ENCODE measurements around the gene ZSCAN12. TPM values are rescaled to one million over a fixed set of nuclear protein-coding genes. Genes with fewer than 3 reads are reported as not detected.

Gene ZSCAN12
- total and polyA plus RNA-seq, 9 donors = 3.0 to 11.4 (median 7.1) TPM

GRCh38 chr6:28330041-28330440, 69.5 kb downstream of the ZSCAN12 start:
- H3K27me3 ChIP-seq = no peaks in the 10 kb centered on the region
- no peak overlapping the region for H3K4me3 ChIP-seq
- intact Hi-C loops (cut with DNase I) = no loop called here
- H3K9me3 ChIP-seq = peaks cover 4 to 26% of the 10 kb centered on the region in 2 donors
- H3K4me1 ChIP-seq (ENCODE audit: insufficient read depth) = peaks cover 2% of the 10 kb centered on the region
- H3K27ac ChIP-seq = no peak overlapping the region
- TF ChIP-seq EP300 (IDR thresholded peaks at IDR 0.05) = no peak
- TF ChIP-seq POLR2A (IDR thresholded peaks at IDR 0.05) = no peak
- no peak for TF ChIP-seq CTCF (IDR thresholded peaks at IDR 0.05)
- 59 to 69% (median 64%) methylated on average over 1 of the region's 1 CpG for WGBS, 3 donors
- no peak for DNase-seq
- no peaks in the 10 kb centered on the region for H3K36me3 ChIP-seq

Small RNAs within 50 kb of the gene (small RNA-seq; reads per million reads assigned to genes)
- not detected for gene RNU2-45P

Other genes with a start within 250 kb of the ZSCAN12 start
- gene ZSCAN9, start 174.5 kb downstream of the ZSCAN12 start, total RNA-seq = 10 to 100 TPM in 6 of 7 donors, 1 to 10 TPM in 1; 10.0 to 17.5 (median 13.7) TPM
- 10 to 100 TPM; 12.5 to 16.9 TPM for gene ZSCAN9, start 174.5 kb downstream of the ZSCAN12 start, polyA plus RNA-seq
- gene ZKSCAN4, start 147.5 kb downstream of the ZSCAN12 start, total RNA-seq = 1 to 10 TPM; 1.5 to 8.0 (median 6.0) TPM
- gene ZKSCAN4, start 147.5 kb downstream of the ZSCAN12 start, polyA plus RNA-seq = 1 to 10 TPM; 5.1 to 7.0 TPM
- gene NKAPL, start 140.4 kb downstream of the ZSCAN12 start, total RNA-seq = 1 to 10 TPM in 5 of 7 donors, under 1 TPM in 2; 0.34 to 2.4 (median 1.8) TPM
- 1 to 10 TPM; 1.4 to 1.5 TPM for gene NKAPL, start 140.4 kb downstream of the ZSCAN12 start, polyA plus RNA-seq
- gene ZSCAN26, start 132.6 kb downstream of the ZSCAN12 start, total RNA-seq = 10 to 100 TPM; 11.8 to 32.0 (median 23.1) TPM
- gene ZSCAN26, start 132.6 kb downstream of the ZSCAN12 start, polyA plus RNA-seq = 10 to 100 TPM; 21.6 to 29.2 TPM
- gene PGBD1, start 118.2 kb downstream of the ZSCAN12 start, total RNA-seq = 1 to 10 TPM; 2.1 to 5.0 (median 3.5) TPM
- gene PGBD1, start 118.2 kb downstream of the ZSCAN12 start, polyA plus RNA-seq = 1 to 10 TPM; 1.8 to 3.5 TPM
- gene ZSCAN31, start 63.6 kb downstream of the ZSCAN12 start, total RNA-seq = 10 to 100 TPM; 14.1 to 40.1 (median 21.9) TPM
- gene ZSCAN31, start 63.6 kb downstream of the ZSCAN12 start, polyA plus RNA-seq = 10 to 100 TPM; 12.1 to 20.8 TPM
- 1 to 10 TPM; 2.6 to 8.2 (median 7.2) TPM for gene ZKSCAN3, start 49.8 kb downstream of the ZSCAN12 start, total RNA-seq
- gene ZKSCAN3, start 49.8 kb downstream of the ZSCAN12 start, polyA plus RNA-seq = 1 to 10 TPM; 2.0 to 5.0 TPM
- 1 to 10 TPM; 3.0 to 6.8 (median 4.7) TPM for gene ZSCAN23, start 43.7 kb upstream of the ZSCAN12 start, total RNA-seq
- gene ZSCAN23, start 43.7 kb upstream of the ZSCAN12 start, polyA plus RNA-seq = 1 to 10 TPM; 2.0 to 2.3 TPM
- gene GPX6, start 116.0 kb upstream of the ZSCAN12 start, total RNA-seq = not detected
- gene GPX6, start 116.0 kb upstream of the ZSCAN12 start, polyA plus RNA-seq = not detected
- not detected for gene GPX5, start 126.1 kb upstream of the ZSCAN12 start, total RNA-seq
- gene GPX5, start 126.1 kb upstream of the ZSCAN12 start, polyA plus RNA-seq = not detected

Measured in ovary (tissue), 9 donors.